GM18951 (cell line): ENCODE measurements around the gene PALM3.

Experiments used
- POLR2A ChIP-seq: IDR thresholded peaks from 4 replicates; pipeline ENCODE4 v1.6.1; 2011; ENCODE audit warnings: mild to moderate bottlenecking; ENCODE audit not compliant: insufficient read length, insufficient read depth; ENCODE audit errors: extremely low read depth
- in situ Hi-C: fragments of 300-500 bp; cut with MboI; formaldehyde crosslinking; loops from one replicate; pipeline ENCODE4 v1.12.0; 2022; ENCODE audit warnings: low sequenced_read_pairs, mixed read lengths, inconsistent platforms; ENCODE audit not compliant: unreplicated experiment

Gene PALM3

DNA sequence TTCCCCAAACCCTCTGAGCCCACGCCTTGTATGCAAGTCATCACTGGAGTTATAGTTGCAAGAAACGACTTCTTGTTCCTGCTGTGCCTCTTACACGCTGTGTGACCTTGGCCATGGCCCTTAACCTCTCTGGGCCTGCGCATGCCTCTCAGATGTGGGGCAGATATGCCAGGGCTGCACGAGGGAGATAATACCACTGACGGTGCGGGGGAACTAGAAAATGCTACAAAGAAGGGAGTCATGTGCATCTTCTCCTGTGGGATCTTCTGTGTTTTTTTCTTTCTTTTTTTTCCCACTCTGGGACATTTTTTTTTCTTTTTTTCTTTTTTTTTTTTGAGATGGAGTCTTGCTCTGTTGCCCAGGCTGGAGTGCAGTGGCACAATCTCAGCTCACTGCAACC lies 33.0 kb upstream of the PALM3 start:
- TF ChIP-seq POLR2A: no peak
- in situ Hi-C loops: no loop called here

DNA sequence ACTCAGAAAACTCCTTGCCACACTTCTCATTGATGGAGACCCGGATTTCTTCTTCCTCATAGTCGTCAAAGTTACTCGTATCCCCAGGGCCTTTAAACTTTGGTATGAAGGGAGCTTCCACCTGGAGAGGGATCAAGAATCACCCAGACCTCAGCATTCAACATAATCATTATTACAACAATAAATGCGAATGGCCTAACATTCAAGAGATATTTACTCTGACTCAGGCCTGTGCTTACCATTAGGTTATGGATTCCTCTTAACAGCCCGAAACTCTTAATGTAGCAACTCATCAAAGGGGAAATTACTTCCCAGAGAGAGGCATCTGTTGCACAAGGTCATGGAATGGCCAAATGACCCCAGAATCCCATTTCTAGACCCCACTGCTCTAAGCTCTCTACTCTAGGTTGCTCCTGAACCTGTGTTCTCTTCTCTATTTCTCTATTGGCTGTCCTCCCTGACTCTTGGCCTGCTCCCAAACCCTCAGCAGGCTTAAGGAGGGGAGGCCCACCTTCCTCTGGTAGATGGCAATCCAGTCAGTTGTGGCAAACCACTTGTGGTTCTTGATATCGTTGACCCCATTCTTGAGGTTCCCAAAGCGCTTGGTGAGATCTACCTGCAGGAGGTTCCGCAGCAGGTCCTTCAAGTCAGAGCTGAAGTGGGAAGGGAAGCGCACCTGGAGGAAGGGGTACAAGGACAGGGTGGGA lies 31.4 kb upstream of the PALM3 start:
- in situ Hi-C loops: no loop called here
- TF ChIP-seq POLR2A: no peak

DNA sequence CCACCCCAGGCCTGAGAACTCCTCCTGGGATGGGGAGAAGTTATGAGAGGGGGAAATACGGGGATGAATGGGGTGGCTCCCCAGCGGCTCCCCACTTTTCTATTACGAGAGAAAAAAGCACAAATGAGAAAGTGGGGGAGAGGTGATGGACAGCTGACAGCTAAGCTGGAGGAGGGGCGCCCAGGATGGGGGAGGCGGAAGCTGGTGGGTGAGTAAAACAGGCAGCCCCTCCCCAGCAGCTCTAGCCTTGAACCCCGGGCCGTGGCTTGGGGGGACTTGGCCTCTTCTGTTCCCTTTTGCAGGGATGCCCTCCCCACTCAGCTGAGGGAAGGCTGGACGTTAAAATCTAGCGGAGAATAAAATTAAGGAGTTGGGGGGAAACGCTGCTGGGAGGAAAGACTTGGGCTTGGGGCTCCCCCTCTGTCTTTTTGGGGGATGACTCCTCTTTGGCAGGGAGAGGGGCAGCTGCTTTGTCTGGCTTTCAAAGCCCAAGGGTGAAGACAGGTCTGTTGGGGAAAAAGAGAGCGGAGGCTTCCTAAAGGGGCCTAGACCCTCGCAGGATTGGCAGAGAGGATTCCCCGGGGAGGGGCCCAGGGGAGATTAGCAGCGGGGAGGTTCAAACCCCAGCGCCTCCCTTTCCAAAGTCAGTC lies 30.1 kb upstream of the PALM3 start:
- in situ Hi-C loops: no loop called here
- TF ChIP-seq POLR2A: no peak

DNA sequence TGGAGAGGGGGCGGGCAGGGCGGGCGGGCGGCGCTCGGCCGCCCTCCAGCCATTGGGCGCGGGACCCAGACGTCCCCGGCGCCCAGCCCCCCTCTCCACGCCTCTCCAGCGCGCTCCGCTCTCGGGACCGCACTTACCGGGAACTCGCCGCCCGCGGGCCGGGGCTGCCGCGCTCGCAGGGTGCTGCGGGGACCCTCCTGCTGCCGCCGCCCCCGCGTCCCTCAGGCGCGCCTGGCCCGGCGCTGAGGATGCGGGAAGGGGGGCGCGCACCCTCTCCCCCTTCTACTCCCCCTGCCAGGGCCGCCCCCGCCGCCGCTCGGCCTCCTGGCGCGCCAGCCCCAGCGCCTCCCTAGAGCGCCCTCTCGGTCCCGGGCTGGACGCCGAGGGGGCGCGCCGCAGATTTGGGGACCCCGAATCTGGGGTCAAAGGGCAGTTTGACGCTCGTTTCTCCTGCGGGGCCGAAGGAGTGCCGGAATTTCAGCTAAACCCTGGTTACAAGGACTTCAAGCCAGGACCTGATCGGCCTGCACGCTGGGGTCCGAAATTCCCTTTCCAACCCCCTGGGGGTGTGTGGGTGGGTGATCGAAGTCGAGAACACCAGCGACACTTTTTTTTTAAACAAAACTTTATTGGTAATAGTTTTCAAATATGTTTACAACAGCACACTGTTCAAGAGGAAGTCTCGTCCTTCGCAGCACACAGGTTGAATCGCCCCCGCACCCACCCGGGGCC lies 29.4 kb upstream of the PALM3 start:
- in situ Hi-C loops: no loop called here
- TF ChIP-seq POLR2A: peak; percentile 76

DNA sequence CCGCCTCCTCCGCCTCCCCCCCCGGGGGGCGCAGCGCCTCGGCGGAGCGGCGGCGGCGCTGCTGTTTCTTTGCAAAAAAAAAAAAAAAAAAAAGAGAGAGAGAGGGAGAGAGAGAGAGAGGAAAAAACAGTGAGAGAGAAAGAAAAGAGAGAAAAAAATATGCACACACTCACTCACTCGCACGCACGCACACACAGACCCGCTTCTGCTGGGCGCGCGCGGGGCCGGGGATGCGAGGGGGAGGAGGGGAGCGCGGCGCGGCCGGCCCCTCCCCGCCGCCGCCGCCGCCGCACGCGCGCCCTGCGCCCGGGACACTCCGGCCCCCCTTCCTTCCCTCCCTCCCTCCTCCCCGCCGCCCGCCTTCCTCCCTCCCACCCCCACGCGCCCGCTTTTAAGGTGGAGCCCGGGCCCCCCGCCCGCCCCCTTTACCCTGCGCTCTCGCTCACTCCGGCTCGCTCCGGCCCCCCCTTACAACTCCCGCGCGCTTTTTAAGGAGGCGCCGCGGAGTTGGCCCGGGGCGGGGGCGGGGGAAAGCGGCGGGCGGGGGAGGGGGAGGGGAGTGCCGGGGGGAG lies 28.7 kb upstream of the PALM3 start, which contains the start of gene SAMD1:
Gene SAMD1, minus strand, starts transcription at position 243 of the 572 bp plus-strand sequence.
- in situ Hi-C loops: no loop called here
- no peak for TF ChIP-seq POLR2A

DNA sequence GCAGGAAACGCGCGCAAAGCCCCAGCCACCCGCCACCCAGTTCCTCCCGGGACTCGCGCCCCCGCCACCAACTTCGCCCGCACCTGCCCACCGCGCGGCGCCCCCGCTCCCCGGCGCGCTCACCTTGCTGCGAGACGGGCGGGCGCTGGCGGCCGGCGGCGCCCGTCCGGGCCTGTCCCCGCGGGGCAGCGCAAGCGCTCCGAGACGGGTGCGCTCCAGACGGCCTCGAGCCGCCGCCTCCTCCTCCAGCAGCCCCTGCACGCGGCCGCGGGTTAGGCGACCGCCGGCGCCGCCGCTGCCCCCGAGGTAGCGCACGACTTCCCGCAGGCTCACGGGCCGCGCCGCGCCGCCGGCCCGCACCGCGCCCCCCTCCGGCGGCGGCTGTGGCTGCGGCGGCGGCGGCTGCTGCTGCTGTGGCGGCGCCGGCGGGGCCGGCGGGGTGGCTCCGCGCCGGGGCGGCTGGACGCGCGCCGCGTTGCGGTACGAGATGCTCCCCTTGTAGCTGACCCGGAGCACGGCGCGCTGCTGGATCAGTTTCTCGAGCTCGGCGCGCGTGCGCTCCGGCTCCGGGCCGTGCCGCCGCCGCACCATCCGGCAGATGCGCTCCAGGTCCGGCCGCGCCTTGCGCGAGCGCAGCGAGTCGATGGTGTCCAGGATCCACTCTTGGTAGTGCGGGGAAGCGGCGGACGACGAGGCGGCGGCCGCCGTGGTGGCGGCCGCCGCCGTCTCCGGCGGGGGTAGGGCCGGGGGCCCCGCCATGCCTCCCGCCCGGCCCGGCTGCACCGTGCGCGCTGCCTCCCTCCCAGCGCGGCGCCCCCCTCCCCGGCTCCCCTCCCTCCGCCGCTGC lies 28.0 kb upstream of the PALM3 start:
- no peak for TF ChIP-seq POLR2A
- in situ Hi-C loops: no loop called here

- in situ Hi-C loops: no loop called here
Measured at GRCh38 chr19:14089412-14089661, 27.5 kb upstream of the PALM3 start.

GRCh38 chr19:14088634-14089411 lies 26.9 kb upstream of the PALM3 start:
- TF ChIP-seq POLR2A: no peak
- in situ Hi-C loops: no loop called here

More at GRCh38 chr19:14089412-14089661, 27.5 kb upstream of the PALM3 start:
- no peak for TF ChIP-seq POLR2A

GRCh38 chr19:14086098-14086497 lies 24.2 kb upstream of the PALM3 start:
- TF ChIP-seq POLR2A: no peak
- in situ Hi-C loops: no loop called here

DNA sequence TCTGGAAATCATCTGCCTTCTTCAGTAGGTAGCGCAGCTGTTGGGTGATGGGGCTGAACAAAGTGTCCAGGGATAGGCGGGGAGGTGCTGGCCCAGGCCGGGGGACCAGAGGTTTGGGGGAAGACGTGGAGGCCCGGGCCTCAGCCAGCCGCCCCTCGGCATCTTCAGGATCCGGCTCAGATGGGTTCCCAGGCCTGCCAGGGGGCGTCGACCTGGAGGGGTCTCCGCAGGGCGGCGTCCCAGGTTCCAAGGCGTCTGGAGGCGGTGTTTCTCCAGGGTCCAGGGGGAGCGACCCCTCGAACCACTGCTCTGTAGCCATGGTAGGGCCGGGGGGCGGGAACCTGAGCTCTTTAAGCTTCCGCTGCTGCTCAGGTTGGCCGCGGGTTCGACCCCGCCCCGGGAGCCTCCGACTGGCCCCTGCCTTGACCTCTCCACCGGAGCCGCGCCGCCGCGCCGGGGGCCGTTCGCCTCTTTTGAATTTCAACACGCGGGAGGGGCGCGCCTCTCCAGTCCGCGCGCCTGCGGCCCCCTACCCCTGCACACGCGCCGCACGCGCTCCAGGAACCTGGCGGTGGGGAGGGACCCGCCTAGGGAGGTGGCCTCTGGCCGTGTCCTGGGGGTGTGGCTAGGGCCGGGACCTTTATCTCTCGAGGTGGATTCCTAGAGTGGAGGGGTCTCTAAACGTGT lies 23.6 kb upstream of the PALM3 start, which contains the start of gene C19orf67:
Gene C19orf67, minus strand, starts transcription at position 475 of the 687 bp plus-strand sequence. Its CDS starts 156 bp downstream, at position 319.
- in situ Hi-C loops: no loop called here
- TF ChIP-seq POLR2A: no peak

- in situ Hi-C loops: no loop called here
- no peak for TF ChIP-seq POLR2A
Measured at GRCh38 chr19:14082675-14082960, 20.7 kb upstream of the PALM3 start.

- in situ Hi-C loops: no loop called here
- TF ChIP-seq POLR2A: no peak
Measured at GRCh38 chr19:14081797-14082674, 20.2 kb upstream of the PALM3 start.
